Endothelial cell of hepatic sinusoid (primary cell): ENCODE results near the gene FTCDNL1.

Source experiments
- in situ Hi-C: cut with HindIII; loops from 2 replicates; pipeline ENCODE4 v1.10.0; 2017; ENCODE audit warnings: low sequenced_read_pairs

FTCDNL1 gene

DNA sequence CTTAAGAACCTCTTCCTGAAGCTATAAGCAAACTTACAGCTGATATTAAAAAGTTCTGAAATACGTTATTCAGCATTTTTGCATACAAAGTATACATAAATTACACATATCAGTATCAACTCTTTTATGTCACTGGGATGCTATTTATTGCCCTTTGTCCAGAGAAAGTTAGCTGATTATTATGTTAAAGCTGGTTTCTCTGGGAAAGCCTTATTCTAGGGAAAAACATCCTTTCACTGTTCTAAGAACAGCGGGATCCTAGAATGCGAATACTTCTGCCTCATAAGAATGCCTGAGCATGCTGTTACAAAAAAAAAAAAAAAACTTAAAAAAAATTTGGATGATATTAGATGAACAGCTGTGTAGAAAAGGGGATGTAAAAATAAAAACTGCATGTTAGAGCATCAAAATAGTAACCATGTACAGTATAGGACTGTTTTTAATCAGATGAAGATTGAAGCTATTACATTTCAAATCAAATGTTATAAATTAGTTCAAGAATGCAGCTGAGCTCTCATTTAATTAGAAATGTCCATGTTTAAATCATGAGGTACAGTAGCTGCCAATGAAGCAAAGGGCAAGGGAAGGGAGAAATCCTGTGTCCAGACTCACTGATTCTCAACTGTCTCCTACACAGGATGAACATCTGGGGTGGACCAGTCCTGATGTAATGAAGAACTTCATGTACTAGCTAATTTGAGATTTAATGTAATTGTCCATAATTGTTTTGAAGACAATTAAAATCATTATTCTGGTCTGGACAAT, 8.2 kb downstream of the FTCDNL1 start:
- in situ Hi-C loops, result no loop called here

DNA sequence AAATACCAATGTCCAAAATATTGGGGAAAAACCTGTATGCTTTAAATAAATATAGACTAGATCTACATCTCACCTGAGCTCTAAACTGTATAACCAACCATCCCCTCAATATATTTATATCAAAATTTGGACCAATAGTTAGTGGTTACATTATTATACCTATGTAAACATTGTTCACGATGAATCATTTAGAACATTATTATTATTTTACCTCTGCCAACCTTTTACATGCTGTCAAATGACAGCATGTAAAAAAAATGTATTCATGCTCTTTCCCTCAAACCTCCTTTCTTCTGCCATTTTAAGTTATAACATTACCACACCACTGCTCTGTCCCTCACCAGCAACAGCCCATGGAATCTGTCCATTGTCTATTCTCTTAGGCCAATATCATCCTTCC, 9.6 kb downstream of the FTCDNL1 start:
- in situ Hi-C loops, result no loop called here

DNA sequence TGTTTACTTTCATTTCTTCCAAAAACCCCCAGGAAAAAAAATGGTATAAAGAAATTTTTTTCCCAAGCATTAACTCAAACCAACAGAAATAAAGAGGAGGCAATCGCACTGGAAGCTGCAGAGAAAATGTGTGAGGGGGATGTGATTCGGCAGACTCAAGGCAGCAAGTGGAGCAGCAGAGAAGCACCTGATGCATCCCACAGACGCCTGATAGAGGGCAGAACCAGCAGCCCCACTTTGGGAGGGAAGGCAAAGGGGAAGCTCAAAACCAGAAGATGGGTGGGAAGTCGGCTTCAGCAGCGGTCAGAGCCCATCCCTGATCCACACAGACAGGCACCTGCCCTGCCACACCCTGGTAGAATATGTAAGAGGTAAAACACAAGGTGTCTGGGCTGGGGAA, 12.6 kb downstream of the FTCDNL1 start:
- in situ Hi-C loops, result no loop called here

DNA sequence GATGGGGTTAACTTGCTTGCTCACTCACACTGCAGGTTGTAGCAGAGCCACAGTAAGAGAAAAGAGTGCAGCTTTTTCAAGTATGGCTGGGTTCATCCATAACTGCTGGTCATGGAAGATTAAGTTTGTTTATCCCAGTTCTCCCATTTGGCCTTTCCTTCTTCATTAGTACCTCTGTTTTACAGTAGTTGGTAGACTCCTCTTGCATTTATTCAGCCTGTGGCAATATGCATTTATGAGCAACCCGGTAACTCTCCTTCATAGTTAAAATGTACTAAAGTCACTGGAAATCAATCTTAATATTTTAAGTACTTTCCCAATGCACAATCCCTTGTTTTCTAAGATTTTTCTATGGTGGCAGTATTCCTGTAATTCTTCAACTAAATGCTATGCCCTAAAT, 14.0 kb downstream of the FTCDNL1 start:
- in situ Hi-C loops, result no loop called here

DNA sequence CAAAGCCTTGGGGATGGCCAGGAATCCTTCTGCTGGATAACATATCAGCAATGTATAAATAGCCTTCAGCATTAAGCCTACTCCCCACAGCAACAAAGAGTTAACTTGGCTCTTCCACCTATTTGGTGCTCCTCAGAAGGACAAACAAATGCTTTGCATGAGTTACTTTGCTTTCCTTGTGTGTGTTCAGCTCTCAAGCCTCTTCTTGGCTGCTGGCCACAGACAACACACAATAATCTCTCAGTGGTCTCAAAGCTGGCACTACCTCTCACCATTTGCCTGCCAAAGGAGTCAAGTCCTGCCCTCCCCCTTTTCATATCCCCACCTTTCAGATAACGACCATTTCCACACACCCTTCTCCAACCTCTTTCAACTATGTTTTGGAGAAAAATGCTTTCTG, 17.5 kb downstream of the FTCDNL1 start:
- in situ Hi-C loops, result no loop called here

DNA sequence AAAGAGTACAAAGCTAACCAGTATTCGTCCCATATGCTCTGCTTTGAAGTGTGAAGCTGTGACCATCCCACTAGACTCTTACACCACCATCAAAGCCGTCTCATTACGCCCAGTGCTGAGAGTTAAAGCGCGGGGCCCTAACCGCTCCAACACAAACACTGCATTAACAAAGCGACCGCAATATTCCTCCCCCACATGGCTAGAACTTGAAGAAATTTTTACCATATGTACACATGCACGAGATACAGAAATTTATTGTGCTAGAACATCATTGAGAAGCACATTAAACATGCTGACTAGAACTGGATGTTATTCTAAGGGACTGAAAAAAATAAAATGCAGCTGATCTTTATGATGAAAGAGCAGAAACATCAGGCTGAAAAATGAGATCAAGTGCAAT, 20.5 kb downstream of the FTCDNL1 start:
- in situ Hi-C loops, result no loop called here

DNA sequence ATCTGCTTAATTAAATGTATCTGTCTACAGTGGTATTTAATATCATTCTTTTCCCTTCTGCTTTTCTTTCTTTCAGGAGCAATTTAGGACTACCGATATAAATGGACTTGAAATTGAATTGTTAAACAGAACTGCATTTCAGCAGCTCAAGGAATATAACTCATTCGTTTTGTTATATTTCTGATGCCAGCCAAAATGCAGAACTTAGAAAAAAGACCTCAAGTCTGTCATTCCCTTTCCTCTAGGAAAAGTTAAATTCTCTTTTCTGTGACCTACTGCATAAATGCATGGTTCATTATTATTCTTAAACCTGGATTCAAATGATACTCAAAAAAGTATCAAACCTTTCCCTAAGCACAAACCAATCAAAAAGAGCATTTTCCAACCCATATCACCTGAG, 21.4 kb downstream of the FTCDNL1 start:
- in situ Hi-C loops, result no loop called here

DNA sequence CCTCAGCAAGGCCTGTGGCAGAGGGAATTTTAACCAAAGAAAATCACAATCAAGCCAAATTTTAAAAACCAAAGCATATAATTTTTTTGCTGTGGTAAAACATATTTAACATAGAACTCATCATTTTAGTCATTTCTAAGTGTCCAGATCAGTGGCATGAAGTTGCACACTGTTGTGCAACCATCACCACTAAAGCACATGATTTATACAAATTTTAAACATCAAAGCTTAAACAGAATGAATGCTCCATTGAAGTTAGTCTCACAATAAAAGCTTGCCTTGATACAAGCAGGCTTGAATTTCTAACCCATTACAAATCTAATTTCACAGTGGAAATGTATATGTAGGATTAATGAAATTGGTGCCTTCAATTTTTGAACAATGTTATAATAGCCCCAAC, 31.2 kb downstream of the FTCDNL1 start:
- in situ Hi-C loops, result no loop called here

DNA sequence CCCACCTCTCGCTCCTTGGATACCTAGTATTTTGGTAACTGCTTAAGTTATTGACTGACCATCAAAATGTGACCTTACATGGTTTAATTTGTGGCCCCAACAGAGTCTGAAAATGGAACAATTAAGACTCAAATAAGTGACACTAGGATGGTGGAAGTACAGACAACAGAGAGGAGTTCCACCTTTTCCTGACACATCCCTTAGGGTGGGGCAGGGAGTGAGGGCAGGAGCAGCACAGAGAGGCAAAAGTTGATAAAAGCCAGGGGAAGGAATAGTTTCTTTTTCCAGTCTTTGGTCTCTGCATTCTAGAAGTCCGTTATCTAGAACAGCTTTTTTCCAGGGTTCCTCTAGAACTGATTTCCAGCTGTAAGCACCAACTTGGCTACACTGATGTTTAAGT, 32.2 kb downstream of the FTCDNL1 start:
- in situ Hi-C loops, result no loop called here

DNA sequence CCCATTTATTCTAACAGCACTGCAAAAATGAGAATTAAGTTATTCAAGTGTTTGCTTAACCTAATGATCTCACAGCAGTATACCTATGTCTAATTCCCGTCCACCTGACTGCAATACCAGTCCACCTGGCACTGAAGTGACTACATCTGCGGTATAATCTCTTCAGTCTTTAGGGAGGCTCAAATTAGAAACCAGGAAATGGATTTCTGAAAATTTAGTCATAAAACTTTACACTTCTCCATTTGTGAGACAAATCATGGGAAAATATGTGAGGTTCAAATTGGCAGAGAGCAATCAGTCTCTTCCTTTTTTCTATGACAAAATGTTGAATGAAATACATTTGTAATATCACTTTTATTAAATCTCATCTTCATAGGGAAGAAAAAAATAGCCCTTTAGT, 33.0 kb downstream of the FTCDNL1 start:
- in situ Hi-C loops, result no loop called here

DNA sequence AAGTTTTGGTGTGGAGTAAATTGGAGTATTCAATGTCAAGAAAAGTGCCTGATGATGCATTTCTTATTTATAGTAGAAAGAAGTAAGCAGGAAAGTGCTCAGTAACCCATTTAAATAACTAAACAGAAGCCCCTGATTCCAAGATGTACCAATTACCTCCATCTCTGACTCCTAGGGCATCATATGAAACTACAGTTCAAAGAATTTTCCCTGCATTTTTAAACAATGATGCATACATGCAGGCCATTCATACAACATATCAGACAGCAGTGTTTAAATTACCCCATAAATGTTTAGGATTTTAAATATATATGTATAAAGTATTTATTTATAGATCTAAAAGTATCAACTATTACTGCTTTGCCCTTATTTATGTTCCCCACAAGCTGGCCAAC, 36.2 kb downstream of the FTCDNL1 start:
- in situ Hi-C loops, result no loop called here

DNA sequence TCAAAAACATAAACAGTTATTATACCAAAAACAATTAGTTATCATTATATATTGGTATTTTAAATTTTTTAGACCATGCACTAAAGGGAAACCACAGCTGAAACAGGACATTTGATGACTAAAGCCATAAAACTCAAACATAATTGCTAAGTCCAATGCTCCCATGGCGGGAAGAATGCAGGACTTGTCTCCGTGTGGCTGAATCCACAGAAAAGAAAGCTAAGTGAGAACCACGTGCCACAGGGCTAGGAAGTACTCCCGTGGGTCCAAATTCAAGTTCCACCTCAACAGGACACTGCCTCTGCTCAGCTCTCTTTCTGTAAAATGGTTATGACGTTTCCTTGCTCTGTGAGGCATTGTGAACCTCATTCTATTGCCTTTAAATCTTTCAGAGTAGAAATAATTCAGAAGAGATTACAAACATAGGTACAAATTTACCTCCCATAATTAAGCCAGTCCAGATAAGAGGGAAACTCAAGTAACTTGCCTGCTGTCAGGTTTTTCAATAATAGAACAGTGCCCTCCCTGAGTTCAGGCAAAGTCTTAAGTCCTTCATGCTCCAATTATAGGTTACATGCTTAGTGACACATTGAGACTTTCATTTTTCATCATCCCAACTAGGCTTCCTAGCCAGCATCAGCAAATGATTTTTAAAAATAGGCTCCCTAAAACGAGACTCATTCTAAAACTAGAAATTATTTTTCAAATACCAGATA, 36.7 kb downstream of the FTCDNL1 start:
- in situ Hi-C loops, result no loop called here

DNA sequence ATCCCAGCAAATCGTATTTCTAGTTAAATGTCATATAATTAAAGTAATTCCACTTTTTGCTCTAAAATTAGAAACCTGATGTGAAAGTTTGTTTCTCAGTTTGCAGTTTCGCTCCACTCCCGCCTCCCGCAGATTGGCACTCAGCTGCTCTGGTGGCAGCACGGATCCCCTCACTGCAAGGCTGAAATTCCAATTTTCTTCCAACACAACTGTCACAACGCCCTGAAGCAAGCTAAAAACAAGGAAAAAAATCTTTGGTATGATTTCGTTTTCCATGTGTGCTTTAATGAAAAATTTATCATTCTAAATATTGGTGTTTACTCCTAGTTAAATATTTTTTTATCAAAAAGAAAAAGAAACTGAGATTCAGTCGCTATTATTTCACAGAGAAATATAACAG, 38.5 kb downstream of the FTCDNL1 start:
- in situ Hi-C loops, result no loop called here

DNA sequence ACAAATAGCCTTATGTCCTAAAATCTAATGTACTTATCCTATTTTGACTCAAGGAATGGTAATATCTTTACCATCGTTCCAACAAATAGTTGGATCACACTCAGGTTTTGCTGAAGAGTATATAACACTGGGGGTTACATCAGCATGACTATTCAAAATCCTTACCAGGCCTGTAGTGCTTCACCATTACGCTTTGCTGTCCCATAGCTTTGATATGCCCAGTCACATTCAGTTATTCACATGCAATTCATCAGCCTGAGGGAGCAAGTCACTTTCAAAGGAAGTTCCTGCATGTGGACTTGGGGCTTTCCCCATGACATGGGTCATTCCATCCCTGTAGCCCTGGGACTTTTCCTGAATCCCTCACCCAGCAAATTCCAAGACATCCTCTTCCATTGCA, 39.6 kb downstream of the FTCDNL1 start:
- in situ Hi-C loops, result no loop called here

DNA sequence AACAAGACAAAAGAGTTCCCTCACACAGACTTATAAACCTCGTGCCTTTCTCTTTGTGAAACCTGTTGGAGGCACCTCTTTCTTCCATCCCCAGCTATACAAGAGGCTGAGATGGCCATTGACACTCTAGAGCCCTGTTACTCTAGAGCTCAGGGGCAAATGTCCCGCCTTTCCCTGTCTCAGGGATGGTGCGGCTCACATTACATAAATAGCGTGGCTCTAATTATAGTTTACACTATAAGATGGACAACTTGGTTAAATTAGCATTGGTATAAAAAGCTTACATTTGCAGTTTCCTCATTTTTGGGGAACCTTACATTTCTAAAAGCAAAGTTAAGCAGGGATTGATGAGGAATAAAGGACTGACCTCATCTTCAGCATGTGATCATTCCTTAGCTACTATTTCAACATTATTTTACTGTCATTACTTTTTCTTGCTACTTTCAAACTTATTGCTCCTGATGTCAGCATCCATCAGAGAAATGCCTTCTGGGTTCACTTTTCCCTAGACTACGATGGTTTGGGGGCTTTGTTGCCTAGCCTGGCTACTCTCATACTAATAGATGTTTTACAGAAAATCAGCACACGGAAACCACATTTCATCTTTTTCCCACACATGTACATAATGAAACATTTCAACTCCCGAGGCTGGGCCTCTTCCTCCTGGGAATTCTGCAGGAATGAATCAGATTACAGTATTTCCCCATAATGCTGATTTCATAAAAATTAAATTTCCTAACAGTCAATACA, 40.4 kb downstream of the FTCDNL1 start:
- in situ Hi-C loops, result no loop called here

DNA sequence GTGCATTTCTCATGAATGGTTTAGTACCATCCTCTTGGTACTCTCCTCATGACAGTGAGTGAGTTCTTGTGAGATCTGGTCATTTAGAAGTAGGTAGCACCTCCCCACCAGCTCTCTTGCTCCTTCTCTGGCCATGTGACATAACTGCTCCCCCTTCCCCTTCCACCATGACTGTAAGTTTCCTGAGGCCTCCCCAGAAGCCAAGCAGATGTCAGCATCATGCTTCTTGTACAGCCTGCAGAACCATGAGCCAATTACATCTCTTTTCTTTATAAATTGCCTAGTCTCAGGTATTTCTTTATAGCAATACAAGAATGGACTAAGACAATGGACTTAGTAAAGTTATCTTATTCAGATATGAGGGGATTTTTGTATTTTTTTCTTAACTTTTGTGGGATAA, 43.0 kb downstream of the FTCDNL1 start:
- in situ Hi-C loops, result no loop called here

DNA sequence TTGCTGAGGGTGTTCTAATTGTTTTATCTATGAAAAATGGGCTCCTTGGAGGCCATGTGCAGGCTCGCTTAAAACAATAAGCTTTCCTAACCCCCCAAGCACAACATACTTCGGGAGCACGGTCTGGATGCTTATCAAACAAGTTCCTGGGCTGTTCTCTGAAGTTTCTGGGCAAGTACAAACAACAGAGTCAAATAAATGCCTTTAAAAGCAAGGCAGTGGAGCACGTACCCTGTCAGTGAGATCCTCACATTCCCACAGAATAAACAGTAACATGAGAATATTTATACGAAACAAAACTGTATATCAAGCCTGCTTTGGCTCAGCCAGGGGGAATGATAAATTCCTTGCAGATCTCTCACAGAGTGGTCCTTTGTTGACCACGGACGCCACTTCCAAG, 44.8 kb downstream of the FTCDNL1 start:
- in situ Hi-C loops, result no loop called here

DNA sequence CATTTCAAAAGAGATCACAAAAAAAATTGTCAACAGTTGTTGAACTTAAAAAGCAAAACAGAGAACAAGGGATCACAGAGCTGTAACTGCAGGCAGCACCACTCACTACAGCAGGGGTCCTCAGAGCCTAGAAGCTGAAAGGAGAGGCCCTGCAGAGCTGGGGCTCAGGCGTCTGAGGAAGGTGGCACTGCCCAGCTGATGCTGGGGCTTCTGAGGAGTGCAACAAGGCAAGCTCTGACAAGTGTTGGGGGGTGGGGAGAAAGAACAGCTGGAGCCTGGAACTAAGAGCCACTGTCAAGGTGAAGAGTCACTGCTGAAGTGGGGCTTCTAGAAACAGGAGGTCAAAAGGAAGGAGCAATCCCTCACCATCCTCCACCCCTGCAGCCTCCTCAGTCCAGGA, 46.2 kb downstream of the FTCDNL1 start:
- in situ Hi-C loops, result no loop called here

DNA sequence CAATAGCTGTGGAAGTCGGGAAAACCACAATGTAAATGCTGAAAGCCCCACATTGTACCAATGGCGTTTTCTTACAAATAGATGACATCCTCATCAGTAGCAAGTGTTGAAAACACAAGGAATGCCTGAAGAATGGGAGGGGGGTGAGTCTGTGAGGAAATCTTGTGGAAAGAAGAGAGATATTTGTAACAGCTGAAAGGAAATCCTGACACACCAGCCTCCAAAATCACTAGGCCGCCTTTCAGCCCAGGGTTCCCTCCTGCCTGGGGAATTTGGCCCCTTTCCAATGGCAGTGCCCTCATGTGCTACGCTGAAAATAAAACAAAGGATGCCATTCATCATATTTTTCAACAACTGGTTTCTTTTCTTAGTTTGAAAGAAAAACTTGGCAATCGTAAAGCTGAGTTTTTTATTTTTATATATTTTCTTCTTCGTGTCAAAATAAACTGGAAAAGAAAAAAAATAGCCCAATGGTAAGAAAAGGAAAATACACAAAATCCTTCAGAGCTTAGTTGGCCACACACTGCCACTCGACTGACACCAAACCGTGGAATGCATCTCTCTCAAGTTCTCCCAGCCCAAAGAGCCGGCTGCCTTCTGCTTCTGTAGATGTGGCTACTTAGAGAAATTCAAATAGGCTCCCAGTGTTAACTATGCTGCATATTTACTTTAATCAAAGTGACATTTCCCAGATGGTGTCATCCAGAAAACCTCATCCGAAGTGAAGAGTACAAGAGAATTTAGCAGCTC, 52.0 kb downstream of the FTCDNL1 start:
- in situ Hi-C loops, result no loop called here

DNA sequence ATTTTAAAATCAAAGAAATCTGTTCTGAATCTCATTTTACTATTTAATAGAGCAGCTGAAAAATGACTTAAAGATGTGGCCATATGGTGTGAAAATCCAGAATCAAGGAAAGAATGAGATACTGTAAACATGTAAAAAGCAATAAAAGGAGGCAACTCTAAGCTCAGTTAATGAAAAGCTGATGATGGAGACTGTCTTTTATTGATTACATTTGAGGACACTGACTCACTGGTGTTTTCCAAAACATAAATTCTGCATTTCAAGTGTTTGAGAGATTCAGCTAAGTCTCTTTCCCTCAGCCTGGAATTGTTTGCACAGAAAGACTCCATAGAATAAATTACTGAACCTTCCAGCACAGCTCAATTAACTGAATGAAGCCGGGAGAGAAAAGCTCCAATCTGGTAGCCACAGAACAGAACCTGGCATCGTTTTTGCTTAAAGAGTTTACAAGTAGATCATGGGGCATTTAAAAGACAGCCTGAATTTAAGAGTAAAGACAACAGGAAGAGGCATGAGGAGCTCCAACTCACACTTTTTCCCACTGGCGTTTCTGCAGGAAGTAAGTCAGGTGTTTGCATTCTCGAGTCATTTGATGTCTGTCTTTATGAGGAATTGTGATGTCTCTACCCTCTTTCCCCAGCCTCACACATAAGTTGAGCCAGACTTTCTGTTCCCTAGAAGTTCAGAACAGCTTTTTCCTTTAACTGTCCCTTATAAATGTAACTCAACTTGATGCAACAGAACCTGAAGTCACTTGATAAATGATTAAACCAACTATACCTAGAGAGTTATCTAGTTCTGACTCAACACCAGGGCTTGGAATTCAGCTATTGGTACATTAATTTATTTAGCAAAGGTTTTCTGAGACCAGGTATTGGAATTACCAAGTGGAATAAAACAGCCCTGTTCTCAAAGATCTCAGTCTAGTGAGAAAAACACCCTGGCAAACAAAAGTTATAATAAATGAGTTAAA, 53.3 kb downstream of the FTCDNL1 start:
- in situ Hi-C loops, result no loop called here
